Esophagus squamous epithelium (tissue), 4 donors: ENCODE measurements around the gene CLVS2.

ENCODE experiments used
- POLR2A ChIP-seq, 4 donors: fragments of 450-650 bp; IDR thresholded peaks; one replicate each; pipeline ENCODE4 v1.6.1; 2017; ENCODE audit warnings: antibody characterized with exemption in 4 of 4, mild to moderate bottlenecking in 4 of 4, moderate library complexity in 3 of 4
- TF ChIP-seq, protein P1 (sequence below), 6 experiments: fragments of 450-650 bp in 4 of 6; fragments of 200-600 bp in 2 of 6; sonication (generic) in 2 of 6; IDR thresholded peaks; one replicate each; pipeline ENCODE4 v1.5.1; 2016 to 2019; ENCODE audit warnings: antibody characterized with exemption in 6 of 6, mild to moderate bottlenecking in 4 of 6, moderate library complexity in 4 of 6

DNA sequence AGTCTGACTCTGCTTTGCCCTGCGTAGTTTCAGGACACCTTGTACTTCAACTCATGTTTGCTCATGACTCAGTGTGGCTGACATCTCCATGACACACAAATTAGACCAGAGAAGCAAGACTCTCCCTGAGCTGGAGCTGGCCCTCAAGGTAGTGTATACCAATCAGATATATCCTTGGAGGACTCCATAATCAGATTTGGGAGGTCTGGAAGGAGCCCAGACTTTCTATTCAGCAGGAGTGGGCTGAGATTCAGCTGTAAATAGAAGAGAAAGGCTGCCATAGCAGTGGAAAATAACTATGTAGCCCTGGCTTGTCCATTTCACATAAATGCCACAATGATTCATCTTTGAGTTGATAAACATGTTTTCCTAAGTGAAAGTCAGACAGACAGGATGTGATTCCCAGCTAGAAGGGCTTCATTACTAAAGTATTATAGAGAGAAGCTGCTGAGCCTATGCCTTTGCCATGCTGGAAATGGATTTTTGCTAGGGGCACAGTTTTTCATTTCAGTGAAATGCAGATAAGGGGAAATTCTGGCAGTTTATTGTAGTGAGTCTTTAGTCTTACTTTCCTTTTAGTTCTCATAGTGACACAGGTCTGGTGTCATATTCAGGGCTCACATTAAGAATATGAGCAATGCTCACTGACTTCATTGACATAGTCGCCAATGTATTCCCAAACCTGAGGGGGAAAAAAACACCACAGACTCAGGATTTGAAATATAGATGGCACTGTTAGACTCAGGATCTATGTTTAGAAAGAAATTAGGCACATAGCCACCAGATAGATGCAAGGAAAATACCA lies 95.3 kb downstream of the CLVS2 start:
- TF ChIP-seq, protein P1, sequence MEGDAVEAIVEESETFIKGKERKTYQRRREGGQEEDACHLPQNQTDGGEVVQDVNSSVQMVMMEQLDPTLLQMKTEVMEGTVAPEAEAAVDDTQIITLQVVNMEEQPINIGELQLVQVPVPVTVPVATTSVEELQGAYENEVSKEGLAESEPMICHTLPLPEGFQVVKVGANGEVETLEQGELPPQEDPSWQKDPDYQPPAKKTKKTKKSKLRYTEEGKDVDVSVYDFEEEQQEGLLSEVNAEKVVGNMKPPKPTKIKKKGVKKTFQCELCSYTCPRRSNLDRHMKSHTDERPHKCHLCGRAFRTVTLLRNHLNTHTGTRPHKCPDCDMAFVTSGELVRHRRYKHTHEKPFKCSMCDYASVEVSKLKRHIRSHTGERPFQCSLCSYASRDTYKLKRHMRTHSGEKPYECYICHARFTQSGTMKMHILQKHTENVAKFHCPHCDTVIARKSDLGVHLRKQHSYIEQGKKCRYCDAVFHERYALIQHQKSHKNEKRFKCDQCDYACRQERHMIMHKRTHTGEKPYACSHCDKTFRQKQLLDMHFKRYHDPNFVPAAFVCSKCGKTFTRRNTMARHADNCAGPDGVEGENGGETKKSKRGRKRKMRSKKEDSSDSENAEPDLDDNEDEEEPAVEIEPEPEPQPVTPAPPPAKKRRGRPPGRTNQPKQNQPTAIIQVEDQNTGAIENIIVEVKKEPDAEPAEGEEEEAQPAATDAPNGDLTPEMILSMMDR (IDR thresholded peaks at IDR 0.05): no peak
- TF ChIP-seq POLR2A (IDR thresholded peaks at IDR 0.05): no peak
